ENCODE data around the gene CCDC187. TPM values are rescaled to one million over a fixed set of nuclear protein-coding genes. Genes with fewer than 3 reads are reported as not detected.

Gene CCDC187
- total RNA-seq, 1 experiment from 2014 or later, result not detected

DNA sequence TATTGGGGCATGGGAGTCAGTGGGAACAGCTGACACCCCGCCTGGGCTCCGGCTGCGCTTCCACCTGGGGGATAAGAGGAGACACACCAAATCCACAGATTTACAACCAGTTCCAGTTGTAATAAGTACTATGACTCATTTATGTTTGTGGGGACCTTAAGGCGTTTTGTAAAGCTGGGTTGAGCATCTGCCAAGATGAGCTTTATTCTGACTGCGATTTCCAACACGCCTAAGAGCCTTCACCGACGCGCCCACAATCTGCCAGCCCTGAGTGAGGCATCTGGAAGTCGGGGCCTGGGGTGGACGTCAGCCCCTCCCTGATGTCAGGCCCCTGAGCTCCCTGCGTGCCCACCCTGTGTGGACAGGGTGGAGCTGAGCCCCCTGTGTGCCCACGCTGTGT is 84.6 kb downstream of the CCDC187 start:
- no peaks in the 10 kb centered on the region for H3K9me3 ChIP-seq (ENCODE audit: low read depth, low read length, poor library complexity, severe bottlenecking)
- peak overlapping the region; percentile 82 for H3K27ac ChIP-seq (ENCODE audit: low read depth, low read length, poor library complexity, severe bottlenecking)
- peaks cover 30% of the 10 kb centered on the region for H3K4me1 ChIP-seq (ENCODE audit: insufficient read depth, low read length, poor library complexity, severe bottlenecking)
- CTCF ChIA-PET, result interaction anchor here (0.6 to 1.2 kb wide), 2 partner anchors 49 to 357 kb away, joined by 3 to 4 read pairs; no protein-coding TSS in a partner anchor
- TF ChIP-seq EZH2 (IDR thresholded peaks at IDR 0.05; ENCODE audit: borderline replicate concordance, low read depth, low read length, poor library complexity, severe bottlenecking), result no peak
- TF ChIP-seq, protein P1, sequence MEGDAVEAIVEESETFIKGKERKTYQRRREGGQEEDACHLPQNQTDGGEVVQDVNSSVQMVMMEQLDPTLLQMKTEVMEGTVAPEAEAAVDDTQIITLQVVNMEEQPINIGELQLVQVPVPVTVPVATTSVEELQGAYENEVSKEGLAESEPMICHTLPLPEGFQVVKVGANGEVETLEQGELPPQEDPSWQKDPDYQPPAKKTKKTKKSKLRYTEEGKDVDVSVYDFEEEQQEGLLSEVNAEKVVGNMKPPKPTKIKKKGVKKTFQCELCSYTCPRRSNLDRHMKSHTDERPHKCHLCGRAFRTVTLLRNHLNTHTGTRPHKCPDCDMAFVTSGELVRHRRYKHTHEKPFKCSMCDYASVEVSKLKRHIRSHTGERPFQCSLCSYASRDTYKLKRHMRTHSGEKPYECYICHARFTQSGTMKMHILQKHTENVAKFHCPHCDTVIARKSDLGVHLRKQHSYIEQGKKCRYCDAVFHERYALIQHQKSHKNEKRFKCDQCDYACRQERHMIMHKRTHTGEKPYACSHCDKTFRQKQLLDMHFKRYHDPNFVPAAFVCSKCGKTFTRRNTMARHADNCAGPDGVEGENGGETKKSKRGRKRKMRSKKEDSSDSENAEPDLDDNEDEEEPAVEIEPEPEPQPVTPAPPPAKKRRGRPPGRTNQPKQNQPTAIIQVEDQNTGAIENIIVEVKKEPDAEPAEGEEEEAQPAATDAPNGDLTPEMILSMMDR (conservative IDR thresholded peaks at IDR 0.05; ENCODE audit: low read depth, low read length), result no peak
- H3K27me3 ChIP-seq (replicated peaks; ENCODE audit: insufficient read depth, low read depth, low read length, poor library complexity), result no peaks in the 10 kb centered on the region
- DNase-seq (ENCODE audit: low spot score), result peak; percentile 92
- H3K36me3 ChIP-seq (ENCODE audit: insufficient read depth, low read length, poor library complexity, severe bottlenecking), result peaks cover 46% of the 10 kb centered on the region
- POLR2A ChIA-PET (ENCODE audit: low non-redundant PET), result no interaction called here
- no TSS peak for BruUV-seq (replicated peaks)
- H3K4me3 ChIP-seq (ENCODE audit: low read depth, low read length, poor library complexity, severe bottlenecking), result no peak overlapping the region
- intact Hi-C loops (cut with micrococcal nuclease; ENCODE audit: unreplicated experiment), result no loop called here

DNA sequence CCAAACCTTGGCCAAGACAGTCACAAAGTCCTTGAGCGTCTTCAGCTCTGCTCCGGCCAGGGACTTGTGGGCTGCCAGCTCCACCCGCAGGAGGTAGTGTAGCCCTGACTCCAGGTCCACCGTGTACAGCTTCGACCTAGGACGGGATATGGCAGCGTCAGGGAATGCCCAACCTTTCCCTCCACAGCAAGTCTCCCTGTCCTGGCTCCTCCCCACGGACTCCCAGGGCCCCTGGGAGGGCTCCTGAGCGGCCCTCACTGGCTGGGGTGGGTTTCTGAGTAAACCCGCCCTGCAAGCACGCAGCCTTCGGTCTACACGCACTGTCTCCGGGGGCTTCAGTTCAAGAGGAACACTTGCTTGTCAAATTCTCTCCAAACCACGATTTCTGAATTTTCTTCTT is 85.2 kb downstream of the CCDC187 start:
- ChIA-PET CTCF (interaction anchor here (1.2 kb wide), 1 partner anchor 48 kb away, joined by 4 read pairs; no protein-coding TSS in a partner anchor), POLR2A (ENCODE audit: low non-redundant PET) (no interaction called here)
- no peaks in the 10 kb centered on the region for H3K9me3 ChIP-seq (ENCODE audit: low read depth, low read length, poor library complexity, severe bottlenecking)
- peaks cover 48% of the 10 kb centered on the region for H3K36me3 ChIP-seq (ENCODE audit: insufficient read depth, low read length, poor library complexity, severe bottlenecking)
- peaks cover 28% of the 10 kb centered on the region for H3K4me1 ChIP-seq (ENCODE audit: insufficient read depth, low read length, poor library complexity, severe bottlenecking)
- BruUV-seq (replicated peaks), result no TSS peak
- peak overlapping the region; percentile 82 for H3K27ac ChIP-seq (ENCODE audit: low read depth, low read length, poor library complexity, severe bottlenecking)
- peak; percentile 74 for DNase-seq (ENCODE audit: low spot score)
- intact Hi-C loops (cut with micrococcal nuclease; ENCODE audit: unreplicated experiment), result no loop called here
- no peaks in the 10 kb centered on the region for H3K27me3 ChIP-seq (replicated peaks; ENCODE audit: insufficient read depth, low read depth, low read length, poor library complexity)
- no peak overlapping the region for H3K4me3 ChIP-seq (ENCODE audit: low read depth, low read length, poor library complexity, severe bottlenecking)
- TF ChIP-seq, protein P1 (conservative IDR thresholded peaks at IDR 0.05; ENCODE audit: low read depth, low read length), result no peak
- TF ChIP-seq EZH2 (IDR thresholded peaks at IDR 0.05; ENCODE audit: borderline replicate concordance, low read depth, low read length, poor library complexity, severe bottlenecking), result no peak

DNA sequence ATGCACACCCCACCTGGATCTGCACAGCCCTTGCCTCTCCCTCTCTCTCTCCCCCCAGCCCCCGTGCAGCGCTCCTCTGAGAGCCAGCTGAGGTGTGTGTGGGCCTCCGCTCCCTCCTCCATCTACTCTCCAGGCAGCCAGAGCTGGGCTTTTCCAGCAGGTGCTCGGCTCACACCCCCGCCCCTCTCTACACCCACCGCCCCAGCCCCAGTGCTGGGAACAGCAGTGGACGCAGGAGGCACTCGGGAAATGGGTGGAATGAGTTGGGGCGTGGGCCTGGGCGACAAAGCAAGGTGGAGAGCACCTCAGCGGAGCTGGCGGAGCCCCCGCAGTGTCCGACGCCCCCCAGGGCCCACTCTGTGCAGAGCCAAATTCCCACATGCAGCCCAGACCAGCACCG is 85.6 kb downstream of the CCDC187 start:
- POLR2A ChIA-PET (ENCODE audit: low non-redundant PET), result no interaction called here
- intact Hi-C loops (cut with micrococcal nuclease; ENCODE audit: unreplicated experiment), result no loop called here
- Histone ChIP-seq H3K36me3 (ENCODE audit: insufficient read depth, low read length, poor library complexity, severe bottlenecking) (peaks cover 47% of the 10 kb centered on the region), H3K4me3 (ENCODE audit: low read depth, low read length, poor library complexity, severe bottlenecking) (no peak overlapping the region), H3K9me3 (ENCODE audit: low read depth, low read length, poor library complexity, severe bottlenecking) (no peaks in the 10 kb centered on the region), H3K27me3 (replicated peaks; ENCODE audit: insufficient read depth, low read depth, low read length, poor library complexity) (no peaks in the 10 kb centered on the region), H3K27ac (ENCODE audit: low read depth, low read length, poor library complexity, severe bottlenecking) (peak overlapping the region; percentile 82), H3K4me1 (ENCODE audit: insufficient read depth, low read length, poor library complexity, severe bottlenecking) (peaks cover 28% of the 10 kb centered on the region)
- CTCF ChIA-PET, result no interaction called here
- BruUV-seq (replicated peaks), result no TSS peak
- TF ChIP-seq EZH2 (IDR thresholded peaks at IDR 0.05; ENCODE audit: borderline replicate concordance, low read depth, low read length, poor library complexity, severe bottlenecking), result no peak
- no peak for DNase-seq (ENCODE audit: low spot score)

DNA sequence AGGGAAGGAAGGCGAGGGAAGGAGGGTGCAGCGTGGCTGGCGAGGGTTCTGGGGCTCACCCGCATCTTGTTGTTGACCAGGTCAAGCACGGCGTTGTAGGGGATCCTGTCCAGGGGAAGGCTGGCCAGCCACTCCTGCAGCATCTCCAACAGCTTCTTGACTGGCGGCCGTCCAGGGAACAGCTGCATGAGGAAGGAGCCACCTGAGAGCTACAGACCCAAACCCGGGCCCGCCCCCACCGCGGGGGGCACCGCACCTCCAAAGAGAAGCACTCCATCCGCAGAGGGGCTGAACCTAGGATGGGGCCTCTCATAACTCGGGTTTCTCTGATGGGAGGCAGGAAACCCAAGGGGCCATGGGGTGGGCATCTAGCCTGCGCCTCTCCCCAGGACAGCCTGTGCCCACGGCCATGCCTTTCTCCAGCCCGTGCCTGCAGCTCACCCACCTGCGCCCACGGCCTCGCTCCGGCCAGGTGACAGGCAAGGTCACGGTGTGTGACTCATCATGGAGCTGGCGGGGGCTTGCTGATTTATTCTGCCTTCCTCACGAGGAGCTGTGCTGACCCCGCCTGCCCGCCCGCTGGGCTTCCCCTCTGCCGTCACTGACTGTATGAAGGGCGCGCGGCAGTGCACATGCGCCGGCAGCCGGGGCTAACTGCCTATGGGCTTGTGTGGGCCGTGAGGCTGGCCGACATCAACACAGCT is 87.2 kb downstream of the CCDC187 start:
- H3K36me3 ChIP-seq (ENCODE audit: insufficient read depth, low read length, poor library complexity, severe bottlenecking), result peaks cover 44% of the 10 kb centered on the region
- no peak overlapping the region for H3K4me3 ChIP-seq (ENCODE audit: low read depth, low read length, poor library complexity, severe bottlenecking)
- BruUV-seq (replicated peaks), result no TSS peak
- no peak overlapping the region for H3K27ac ChIP-seq (ENCODE audit: low read depth, low read length, poor library complexity, severe bottlenecking)
- H3K4me1 ChIP-seq (ENCODE audit: insufficient read depth, low read length, poor library complexity, severe bottlenecking), result peaks cover 28% of the 10 kb centered on the region
- H3K9me3 ChIP-seq (ENCODE audit: low read depth, low read length, poor library complexity, severe bottlenecking), result no peaks in the 10 kb centered on the region
- intact Hi-C loops (cut with micrococcal nuclease; ENCODE audit: unreplicated experiment), result no loop called here
- H3K27me3 ChIP-seq (replicated peaks; ENCODE audit: insufficient read depth, low read depth, low read length, poor library complexity), result no peaks in the 10 kb centered on the region
- POLR2A ChIA-PET (ENCODE audit: low non-redundant PET), result no interaction called here
- TF ChIP-seq EZH2 (IDR thresholded peaks at IDR 0.05; ENCODE audit: borderline replicate concordance, low read depth, low read length, poor library complexity, severe bottlenecking), result no peak
- TF ChIP-seq, protein P1 (conservative IDR thresholded peaks at IDR 0.05; ENCODE audit: low read depth, low read length), result no peak
- CTCF ChIA-PET, result no interaction called here
- no peak for DNase-seq (ENCODE audit: low spot score)
